ENCODE measurements around the gene LTF. TPM values are rescaled to one million over a fixed set of nuclear protein-coding genes. Genes with fewer than 3 reads are reported as not detected.

Gene LTF
- total and polyA plus RNA-seq, 9 of the 15 experiments (the other 6 are each of a cell fraction or from before 2014, with no cell fraction given): 0.07 TPM; not detected in 8

DNA sequence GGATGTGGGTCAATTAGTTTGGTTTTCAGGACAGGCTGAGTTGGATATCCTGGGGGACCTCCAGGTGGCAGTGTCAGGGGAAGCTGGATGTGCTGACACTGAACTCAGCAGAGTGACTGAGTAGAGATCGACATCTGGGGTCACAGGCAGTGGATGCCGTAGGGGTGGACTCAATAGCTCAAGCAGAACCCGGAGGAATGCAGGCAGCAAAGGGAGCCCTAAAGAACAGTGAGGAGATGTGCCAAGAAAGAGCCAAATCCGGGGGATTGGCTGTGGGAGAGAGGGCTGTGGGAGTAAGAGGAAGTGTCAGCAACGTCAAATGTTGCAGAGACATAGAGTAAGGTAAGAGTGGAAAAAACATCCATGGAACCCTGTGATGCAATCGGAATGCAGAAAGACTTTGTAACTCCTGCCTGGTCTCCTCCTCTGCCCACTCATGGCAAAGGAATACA is 69.5 kb downstream of the LTF start (continued):
- TF ChIP-seq, protein P1, sequence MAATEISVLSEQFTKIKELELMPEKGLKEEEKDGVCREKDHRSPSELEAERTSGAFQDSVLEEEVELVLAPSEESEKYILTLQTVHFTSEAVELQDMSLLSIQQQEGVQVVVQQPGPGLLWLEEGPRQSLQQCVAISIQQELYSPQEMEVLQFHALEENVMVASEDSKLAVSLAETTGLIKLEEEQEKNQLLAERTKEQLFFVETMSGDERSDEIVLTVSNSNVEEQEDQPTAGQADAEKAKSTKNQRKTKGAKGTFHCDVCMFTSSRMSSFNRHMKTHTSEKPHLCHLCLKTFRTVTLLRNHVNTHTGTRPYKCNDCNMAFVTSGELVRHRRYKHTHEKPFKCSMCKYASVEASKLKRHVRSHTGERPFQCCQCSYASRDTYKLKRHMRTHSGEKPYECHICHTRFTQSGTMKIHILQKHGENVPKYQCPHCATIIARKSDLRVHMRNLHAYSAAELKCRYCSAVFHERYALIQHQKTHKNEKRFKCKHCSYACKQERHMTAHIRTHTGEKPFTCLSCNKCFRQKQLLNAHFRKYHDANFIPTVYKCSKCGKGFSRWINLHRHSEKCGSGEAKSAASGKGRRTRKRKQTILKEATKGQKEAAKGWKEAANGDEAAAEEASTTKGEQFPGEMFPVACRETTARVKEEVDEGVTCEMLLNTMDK (IDR thresholded peaks at IDR 0.05; ENCODE audit: borderline replicate concordance, insufficient read depth, low read depth, low read length, poor library complexity, severe bottlenecking): peak; percentile 35
- TF ChIP-seq, protein P2, sequence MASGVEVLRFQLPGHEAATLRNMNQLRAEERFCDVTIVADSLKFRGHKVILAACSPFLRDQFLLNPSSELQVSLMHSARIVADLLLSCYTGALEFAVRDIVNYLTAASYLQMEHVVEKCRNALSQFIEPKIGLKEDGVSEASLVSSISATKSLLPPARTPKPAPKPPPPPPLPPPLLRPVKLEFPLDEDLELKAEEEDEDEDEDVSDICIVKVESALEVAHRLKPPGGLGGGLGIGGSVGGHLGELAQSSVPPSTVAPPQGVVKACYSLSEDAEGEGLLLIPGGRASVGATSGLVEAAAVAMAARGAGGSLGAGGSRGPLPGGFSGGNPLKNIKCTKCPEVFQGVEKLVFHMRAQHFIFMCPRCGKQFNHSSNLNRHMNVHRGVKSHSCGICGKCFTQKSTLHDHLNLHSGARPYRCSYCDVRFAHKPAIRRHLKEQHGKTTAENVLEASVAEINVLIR (CRISPR knock-in tag; IDR thresholded peaks at IDR 0.05): no peak
- no peak for TF ChIP-seq MEF2D (tag; conservative IDR thresholded peaks at IDR 0.05; ENCODE audit: low read depth)
- TF ChIP-seq SNRNP70 (optimal IDR thresholded peaks at IDR 0.05; ENCODE audit: low read depth, low read length): no peak
- TF ChIP-seq CBX8 (IDR thresholded peaks at IDR 0.05; ENCODE audit: borderline replicate concordance, extremely low read depth, low read depth, low read length, poor library complexity, severe bottlenecking): no peak
- TF ChIP-seq IRF2 (CRISPR knock-in tag; IDR thresholded peaks at IDR 0.05): no peak
- TF ChIP-seq, protein P3, sequence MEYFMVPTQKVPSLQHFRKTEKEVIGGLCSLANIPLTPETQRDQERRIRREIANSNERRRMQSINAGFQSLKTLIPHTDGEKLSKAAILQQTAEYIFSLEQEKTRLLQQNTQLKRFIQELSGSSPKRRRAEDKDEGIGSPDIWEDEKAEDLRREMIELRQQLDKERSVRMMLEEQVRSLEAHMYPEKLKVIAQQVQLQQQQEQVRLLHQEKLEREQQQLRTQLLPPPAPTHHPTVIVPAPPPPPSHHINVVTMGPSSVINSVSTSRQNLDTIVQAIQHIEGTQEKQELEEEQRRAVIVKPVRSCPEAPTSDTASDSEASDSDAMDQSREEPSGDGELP (CRISPR knock-in tag; IDR thresholded peaks at IDR 0.05; ENCODE audit: borderline replicate concordance): no peak
- TF ChIP-seq GATAD2A (IDR thresholded peaks at IDR 0.05): no peak
- TF ChIP-seq L3MBTL2 (IDR thresholded peaks at IDR 0.05): peak; percentile 34; the same call in 1 of the 2 replicates
- TF ChIP-seq KAT7 (CRISPR knock-in tag; IDR thresholded peaks at IDR 0.05; ENCODE audit: borderline replicate concordance): no peak
- TF ChIP-seq GTF2F1 (IDR thresholded peaks at IDR 0.05; ENCODE audit: low read depth, low read length): no peak
- no peak for TF ChIP-seq RUNX1 (IDR thresholded peaks at IDR 0.05; ENCODE audit: low read depth)
- TF ChIP-seq CCNT2 (IDR thresholded peaks at IDR 0.05; ENCODE audit: borderline replicate concordance, extremely low read depth, insufficient read length, low read depth, low read length): no peak
- TF ChIP-seq SIN3B (IDR thresholded peaks at IDR 0.05; ENCODE audit: low read depth): no peak
- TF ChIP-seq, protein P4, sequence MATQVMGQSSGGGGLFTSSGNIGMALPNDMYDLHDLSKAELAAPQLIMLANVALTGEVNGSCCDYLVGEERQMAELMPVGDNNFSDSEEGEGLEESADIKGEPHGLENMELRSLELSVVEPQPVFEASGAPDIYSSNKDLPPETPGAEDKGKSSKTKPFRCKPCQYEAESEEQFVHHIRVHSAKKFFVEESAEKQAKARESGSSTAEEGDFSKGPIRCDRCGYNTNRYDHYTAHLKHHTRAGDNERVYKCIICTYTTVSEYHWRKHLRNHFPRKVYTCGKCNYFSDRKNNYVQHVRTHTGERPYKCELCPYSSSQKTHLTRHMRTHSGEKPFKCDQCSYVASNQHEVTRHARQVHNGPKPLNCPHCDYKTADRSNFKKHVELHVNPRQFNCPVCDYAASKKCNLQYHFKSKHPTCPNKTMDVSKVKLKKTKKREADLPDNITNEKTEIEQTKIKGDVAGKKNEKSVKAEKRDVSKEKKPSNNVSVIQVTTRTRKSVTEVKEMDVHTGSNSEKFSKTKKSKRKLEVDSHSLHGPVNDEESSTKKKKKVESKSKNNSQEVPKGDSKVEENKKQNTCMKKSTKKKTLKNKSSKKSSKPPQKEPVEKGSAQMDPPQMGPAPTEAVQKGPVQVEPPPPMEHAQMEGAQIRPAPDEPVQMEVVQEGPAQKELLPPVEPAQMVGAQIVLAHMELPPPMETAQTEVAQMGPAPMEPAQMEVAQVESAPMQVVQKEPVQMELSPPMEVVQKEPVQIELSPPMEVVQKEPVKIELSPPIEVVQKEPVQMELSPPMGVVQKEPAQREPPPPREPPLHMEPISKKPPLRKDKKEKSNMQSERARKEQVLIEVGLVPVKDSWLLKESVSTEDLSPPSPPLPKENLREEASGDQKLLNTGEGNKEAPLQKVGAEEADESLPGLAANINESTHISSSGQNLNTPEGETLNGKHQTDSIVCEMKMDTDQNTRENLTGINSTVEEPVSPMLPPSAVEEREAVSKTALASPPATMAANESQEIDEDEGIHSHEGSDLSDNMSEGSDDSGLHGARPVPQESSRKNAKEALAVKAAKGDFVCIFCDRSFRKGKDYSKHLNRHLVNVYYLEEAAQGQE (IDR thresholded peaks at IDR 0.05; ENCODE audit: borderline replicate concordance): peak; percentile 42; the same call in 1 of the 2 replicates
- TF ChIP-seq, protein P4 (CRISPR knock-in tag; IDR thresholded peaks at IDR 0.05; ENCODE audit: low read depth): no peak
- TF ChIP-seq NFATC3 (IDR thresholded peaks at IDR 0.05): no peak

Measured in K562 (cell line).